Motor neuron (in vitro differentiated cells): ENCODE data around the gene ECI1. TPM values are rescaled to one million over a fixed set of nuclear protein-coding genes. Genes with fewer than 3 reads are reported as not detected.
A peak's percentile ranks its signal among the peaks of the same experiment; 100 is the strongest.
"Not testable (repeated sequence)": the region's sequence is repeated elsewhere in the genome, so short reads cannot be mapped to it uniquely, and the experiment has no call there.

ENCODE experiments used
- ATAC-seq, 8 experiments: fragments of 200-7000 bp; cut with Tn5 transposase; replicated peaks in 6 of 8; 2 replicates each; pipeline ENCODE4 v1.8.0; 2021; ENCODE audit warnings: mild to moderate bottlenecking in 8 of 8, moderate library complexity in 8 of 8
- H3K27ac ChIP-seq, 2 donors: fragments of 250-450 bp; sonication (Bioruptor Pico); 2 replicates each; pipeline ENCODE4 v1.9.0; 2021; ENCODE audit warnings: antibody characterized with exemption in 2 of 2, mild to moderate bottlenecking in 2 of 2, moderate library complexity in 1 of 2
- H3K4me1 ChIP-seq, 2 donors: fragments of 250-450 bp; sonication (Bioruptor Pico); replicated peaks in 1 of 2; 2 replicates each; pipeline ENCODE4 v1.6.1; 2021; ENCODE audit warnings: antibody characterized with exemption in 2 of 2, mild to moderate bottlenecking in 2 of 2, moderate library complexity in 1 of 2
- H3K4me3 ChIP-seq, 5 donors: fragments of 250-450 bp; sonication (Bioruptor Pico); 2 replicates each; pipeline ENCODE4 v1.9.0; 2021; ENCODE audit warnings: antibody characterized with exemption in 5 of 5, mild to moderate bottlenecking in 5 of 5, moderate library complexity in 4 of 5
- WGBS, 10 experiments: fragments of 450-650 bp; shearing (Covaris generic); methylation state at CpG; one replicate each; pipeline ENCODE4 v1.0.0; 2022; 5-methylcytosine and 5-hydroxymethylcytosine counted together
- in situ Hi-C, 9 experiments: fragments of 400-800 bp; cut with MboI; loops; one replicate each; pipeline ENCODE4 v1.15.0; 2021; ENCODE audit warnings: low sequenced_read_pairs in 9 of 9, low pct_unique_long_range_greater_than_20kb in 2 of 9; ENCODE audit not compliant: unreplicated experiment in 9 of 9
- total RNA-seq, 8 experiments: library from RNA; unstranded; fragments of 300-600 nt; gene quantifications; 2 replicates each; pipeline versions ENCODE4 v1.2.3 to v1.2.4, GENCODE V29; 2022

ECI1 gene
- total RNA-seq, 8 experiments from 2014 or later, result 26.6 to 56.4 (median 32.6) TPM

GRCh38 chr16:2206420-2206779 lies 45.0 kb downstream of the ECI1 start:
- WGBS, 10 experiments, result 76 to 79% methylated on average over 5 to 7 of the region's 18 CpGs; no CpG with 5 or more reads in 8 of the 10 experiments
- in situ Hi-C loops, result no loop called here
- ATAC-seq, result no peak
- peak overlapping the region; percentile 99 to 100 for H3K27ac ChIP-seq
- peaks cover 9% of the 10 kb centered on the region in 2 donors for H3K4me1 ChIP-seq
- peak overlapping the region; percentile 75 to 99 (median 97) for H3K4me3 ChIP-seq

DNA sequence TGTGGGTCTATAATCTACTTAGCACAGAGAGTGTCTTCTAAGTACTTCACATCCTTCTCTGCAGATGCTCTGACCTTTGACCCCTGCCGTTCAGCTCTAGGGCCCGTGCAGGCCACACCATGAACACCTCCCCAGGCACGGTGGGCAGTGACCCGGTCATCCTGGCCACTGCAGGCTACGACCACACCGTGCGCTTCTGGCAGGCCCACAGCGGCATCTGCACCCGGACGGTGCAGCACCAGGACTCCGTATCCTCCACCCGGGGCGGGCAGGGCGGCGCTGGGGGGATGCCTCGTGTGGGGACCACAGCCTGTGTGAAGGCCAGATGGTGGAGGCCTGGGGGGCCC lies 45.4 kb downstream of the ECI1 start:
- Histone ChIP-seq H3K4me1 (peaks cover 9% of the 10 kb centered on the region in 2 donors), H3K27ac (peak overlapping the region; percentile 99 to 100), H3K4me3 (peak overlapping the region; percentile 75 to 99 (median 97))
- peak; percentile 28 to 46 (median 38) for ATAC-seq
- in situ Hi-C loops, result no loop called here
- WGBS, 10 experiments, result no CpG with 5 or more reads among the region's 16 CpGs

DNA sequence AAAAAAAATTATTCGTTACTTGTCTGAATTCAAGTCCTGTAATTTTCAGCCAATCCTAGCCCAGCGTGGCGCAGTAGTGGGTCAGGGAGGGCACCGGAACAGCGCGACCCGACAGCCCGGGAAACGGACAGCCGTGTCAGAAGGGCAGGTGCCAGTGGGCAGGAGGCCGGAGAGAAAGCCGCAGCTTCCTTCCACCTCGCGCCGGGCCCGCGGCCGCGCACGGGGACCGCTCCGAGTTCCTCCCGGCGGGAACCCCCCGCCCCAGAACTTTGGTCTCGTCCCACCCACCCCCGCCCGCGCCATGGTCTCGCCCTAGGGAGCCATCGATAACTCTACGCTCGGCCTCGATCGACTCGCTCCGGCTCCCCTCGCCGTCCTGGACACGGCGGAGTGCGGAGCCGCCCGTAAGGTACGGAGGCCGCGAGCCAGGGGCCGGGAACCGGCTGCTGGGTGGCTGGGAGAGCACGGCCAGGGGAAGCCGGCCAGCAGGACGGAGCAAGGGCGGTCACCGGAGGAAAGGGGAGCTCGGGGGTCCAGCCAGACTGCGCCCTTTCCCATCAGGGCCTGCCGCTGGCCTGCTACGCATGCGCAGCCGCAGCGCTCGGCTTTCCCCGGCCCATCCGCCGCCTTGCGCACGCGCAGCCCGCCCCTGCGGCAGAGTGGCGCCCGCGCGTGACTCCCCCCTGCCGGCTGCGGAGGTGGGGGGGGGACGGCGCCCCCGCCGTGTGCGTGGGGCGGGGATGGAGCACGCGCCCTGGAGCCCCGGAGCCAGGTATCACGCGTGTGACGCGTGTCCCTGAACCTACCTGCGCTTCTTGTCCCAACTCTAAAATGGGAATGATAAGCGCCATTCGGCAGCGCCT lies 46.1 kb downstream of the ECI1 start, which contains the start of gene MLST8:
Gene MLST8, plus strand, starts transcription at position 351 of the 863 bp plus-strand sequence. CDS start 632 bp downstream, outside the sequence.
- WGBS, 10 experiments, result 0 to 17% (median 1%) methylated on average over 1 to 16 of the region's 93 CpGs; no CpG with 5 or more reads in 4 of the 10 experiments
- in situ Hi-C loops, result no loop called here
- Histone ChIP-seq H3K4me3 (peak within 1 kb of the TSS; percentile 75 to 99 (median 97)), H3K27ac (peak within 1 kb of the TSS; percentile 99 to 100), H3K4me1 (peaks cover 9% of the 10 kb centered on the region in 2 donors)
- ATAC-seq, result peak; percentile 72 to 84 (median 74)

GRCh38 chr16:2204416-2205103 lies 46.8 kb downstream of the ECI1 start:
- Histone ChIP-seq H3K4me1 (peaks cover 9% of the 10 kb centered on the region in 2 donors), H3K4me3 (peak overlapping the region; percentile 75 to 99 (median 97)), H3K27ac (peak overlapping the region in 1 of 2 donors; percentile 99)
- in situ Hi-C loops, result no loop called here
- WGBS, 10 experiments, result 55 to 90% (median 82%) methylated on average over 2 to 13 of the region's 13 CpGs
- peak in 4 of 8 experiments; percentile 0 to 3 (median 1) for ATAC-seq

GRCh38 chr16:2203119-2203688 lies 48.2 kb downstream of the ECI1 start:
- ATAC-seq, H3K4me1 ChIP-seq, in situ Hi-C loops, H3K27ac ChIP-seq, H3K4me3 ChIP-seq: not testable (repeated sequence)
- 83 to 100% (median 98%) methylated on average over 1 to 5 of the region's 8 CpGs; no CpG with 5 or more reads in 4 of the 10 experiments for WGBS, 10 experiments

DNA sequence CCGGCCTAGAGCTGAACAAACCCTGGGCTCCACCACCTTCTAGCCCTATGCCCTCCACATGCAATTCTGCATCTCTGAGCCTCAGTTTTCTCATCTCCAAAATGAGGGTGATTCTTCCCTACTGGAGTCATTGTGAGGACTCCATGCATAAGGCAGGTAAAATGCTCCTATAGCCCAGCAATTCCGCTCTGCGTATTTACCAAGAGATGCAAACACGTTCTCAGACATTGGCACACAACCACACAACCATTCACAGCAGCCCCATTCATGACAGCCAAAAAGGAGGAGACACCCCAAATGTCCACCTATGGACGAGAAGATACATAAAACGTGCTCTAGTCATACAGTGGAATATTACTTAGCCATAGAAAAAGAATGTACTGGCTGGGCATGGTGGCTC lies 51.1 kb downstream of the ECI1 start:
- Histone ChIP-seq H3K4me1 (peaks cover 2 to 4% of the 10 kb centered on the region in 2 donors), H3K4me3 (no peak overlapping the region), H3K27ac (no peak overlapping the region)
- 45 to 100% (median 72%) methylated on average over 2 to 5 of the region's 6 CpGs; no CpG with 5 or more reads in 3 of the 10 experiments for WGBS, 10 experiments
- in situ Hi-C loops, result no loop called here
- no peak for ATAC-seq

GRCh38 chr16:2199621-2200139 lies 51.7 kb downstream of the ECI1 start:
- in situ Hi-C loops, result no loop called here
- WGBS, 10 experiments, result 38 to 86% methylated on average over 2 to 4 of the region's 14 CpGs; no CpG with 5 or more reads in 8 of the 10 experiments
- Histone ChIP-seq H3K4me1 (peaks cover 5 to 9% of the 10 kb centered on the region in 2 donors), H3K4me3 (no peak overlapping the region), H3K27ac (no peak overlapping the region)
- no peak for ATAC-seq

DNA sequence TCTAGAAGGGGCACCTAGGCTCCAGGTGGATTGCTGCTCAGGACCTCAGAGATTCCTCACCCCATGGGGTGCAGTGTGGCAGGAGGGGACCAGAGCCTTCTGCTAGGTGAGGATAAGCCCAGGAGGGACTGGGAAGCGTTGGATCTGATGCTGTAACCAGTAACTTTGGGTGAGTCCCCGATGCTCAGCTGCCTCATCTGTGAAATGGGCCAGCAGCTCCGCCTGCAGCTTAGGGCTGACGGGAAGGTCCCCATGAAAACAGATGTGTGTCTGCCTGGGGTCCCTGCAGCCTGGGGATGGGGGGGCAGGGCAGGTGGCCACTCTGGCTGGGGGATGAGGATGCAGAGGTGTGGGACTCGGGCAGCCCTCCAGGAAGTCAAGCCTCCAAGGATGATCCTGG lies 52.3 kb downstream of the ECI1 start:
- WGBS, 10 experiments, result 50% methylated on average over 2 of the region's 5 CpGs; no CpG with 5 or more reads in 9 of the 10 experiments
- H3K27ac ChIP-seq, result no peak overlapping the region
- H3K4me3 ChIP-seq, result no peak overlapping the region
- peaks cover 10 to 13% of the 10 kb centered on the region in 2 donors for H3K4me1 ChIP-seq
- ATAC-seq, result no peak
- in situ Hi-C loops, result no loop called here

- Histone ChIP-seq H3K4me3 (no peak overlapping the region), H3K4me1 (peaks cover 15 to 18% of the 10 kb centered on the region in 2 donors), H3K27ac (no peak overlapping the region)
- in situ Hi-C loops, result no loop called here
- ATAC-seq, result no peak
- WGBS, 10 experiments, result 19 to 100% (median 61%) methylated on average over 1 to 4 of the region's 4 CpGs; no CpG with 5 or more reads in 3 of the 10 experiments
Observed at GRCh38 chr16:2198283-2198682, 53.1 kb downstream of the ECI1 start.

DNA sequence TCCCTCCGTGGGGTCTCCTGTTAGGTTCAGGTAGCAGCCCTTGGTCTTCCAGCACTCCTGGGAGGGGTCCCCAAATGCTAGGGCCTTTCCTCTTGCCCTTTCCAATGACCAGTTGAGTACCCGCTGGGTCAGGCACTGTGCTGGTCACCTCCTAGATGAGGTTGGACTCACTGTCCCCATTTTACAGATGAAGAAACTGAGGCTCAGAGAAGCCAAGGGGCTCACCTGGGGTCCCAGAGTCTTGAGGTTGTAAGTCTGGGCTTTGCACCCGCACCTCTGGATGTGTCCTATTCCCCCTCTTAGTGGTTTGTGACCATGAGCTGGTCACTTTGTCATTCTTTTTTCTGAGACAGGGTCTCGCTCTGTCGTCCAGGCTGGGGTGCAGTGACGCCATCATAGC lies 53.6 kb downstream of the ECI1 start:
- in situ Hi-C loops, result no loop called here
- Histone ChIP-seq H3K27ac (no peak overlapping the region), H3K4me3 (no peak overlapping the region), H3K4me1 (peaks cover 15 to 18% of the 10 kb centered on the region in 2 donors)
- WGBS, 10 experiments, result 65 to 100% (median 81%) methylated on average over 1 to 4 of the region's 6 CpGs; no CpG with 5 or more reads in 6 of the 10 experiments
- ATAC-seq, result no peak

DNA sequence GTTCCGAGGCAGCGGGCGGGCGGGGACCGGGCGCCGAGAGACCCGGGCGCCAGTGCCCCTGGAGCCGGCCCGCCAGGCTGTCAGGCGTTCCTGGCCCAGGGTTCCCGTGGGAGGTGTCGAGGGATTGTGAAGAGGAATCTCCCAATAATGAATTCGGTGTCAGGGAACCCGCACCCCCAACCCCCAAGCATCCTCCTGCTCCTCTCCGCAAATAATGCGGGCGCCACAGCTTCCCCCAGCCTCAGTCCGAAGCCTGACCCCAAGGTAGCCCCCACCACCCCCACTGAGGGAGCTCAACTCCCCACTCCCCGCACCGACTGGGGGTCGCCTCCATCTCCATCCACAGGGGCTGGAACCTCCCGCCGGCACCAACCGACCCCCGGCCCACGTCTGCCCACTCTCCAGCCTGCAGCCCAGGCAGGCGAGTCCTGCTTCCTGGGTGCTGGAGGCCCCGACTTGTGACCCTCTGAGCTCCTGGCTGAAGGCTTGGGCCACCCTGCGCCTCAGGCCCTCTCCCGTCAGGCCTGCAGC lies 54.3 kb downstream of the ECI1 start:
- Histone ChIP-seq H3K4me3 (peak overlapping the region; percentile 48 to 97 (median 84)), H3K4me1 (peaks cover 15 to 18% of the 10 kb centered on the region in 2 donors), H3K27ac (peak overlapping the region in 1 of 2 donors; percentile 66)
- ATAC-seq, result no peak
- WGBS, 10 experiments, result 63% methylated on average over 2 of the region's 32 CpGs; no CpG with 5 or more reads in 9 of the 10 experiments
- in situ Hi-C loops, result no loop called here

DNA sequence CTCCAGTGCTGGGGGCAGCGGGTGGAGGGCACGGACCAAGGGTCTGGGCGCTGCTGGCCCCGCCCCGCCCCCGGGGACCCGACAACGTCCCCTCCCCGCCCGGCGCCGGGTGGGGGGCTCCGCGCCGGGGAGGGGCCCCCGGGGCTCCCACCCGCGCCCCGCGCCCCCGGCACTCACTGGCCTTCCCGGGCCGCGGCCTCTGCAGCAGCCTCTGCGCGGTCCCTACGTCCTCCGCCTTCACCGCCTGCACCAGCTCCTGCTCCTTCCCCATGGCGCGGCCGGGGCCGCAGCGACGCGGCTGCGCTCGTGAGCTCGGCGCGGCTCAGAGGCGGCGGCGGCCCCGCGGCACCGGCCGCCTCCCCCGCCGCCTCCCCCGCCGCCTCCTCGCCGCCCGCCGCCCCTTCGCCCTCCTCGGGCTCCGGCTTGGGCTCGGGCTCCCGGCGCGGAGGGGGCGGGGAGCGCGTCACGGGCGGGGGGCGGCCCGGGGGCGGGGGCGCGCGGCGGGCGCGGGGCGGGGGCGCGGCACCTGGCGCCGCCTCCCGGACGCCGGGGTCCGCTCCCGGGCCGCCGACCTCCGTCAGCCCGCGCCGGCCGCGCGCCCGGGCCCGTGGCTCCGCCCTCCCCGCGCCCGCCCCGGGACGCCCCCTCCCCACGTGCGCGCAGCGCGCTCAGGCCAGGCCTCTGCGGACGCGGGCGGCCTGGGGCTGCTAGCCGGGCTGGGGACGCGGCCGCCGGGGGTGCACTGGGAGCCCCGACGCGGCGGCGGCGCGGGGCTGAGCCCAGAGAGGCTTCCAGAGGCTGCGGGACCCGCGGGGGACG lies 55.0 kb downstream of the ECI1 start, which contains the start of gene CASKIN1:
Gene CASKIN1, minus strand, starts transcription at position 444 of the 819 bp plus-strand sequence. Its CDS starts 173 bp downstream, at position 271.
- peaks cover 15 to 18% of the 10 kb centered on the region in 2 donors for H3K4me1 ChIP-seq
- H3K4me3 ChIP-seq, result peak within 1 kb of the TSS; percentile 48 to 97 (median 84)
- ATAC-seq, result peak; percentile 41 to 76 (median 54)
- in situ Hi-C loops, result no loop called here
- WGBS, 10 experiments, result no CpG with 5 or more reads among the region's 129 CpGs
- H3K27ac ChIP-seq, result peak within 1 kb of the TSS; percentile 66 to 68
